OCI-LY3 (cell line): ENCODE data around the gene CYP46A1.

ENCODE experiments used
- H2AFZ ChIP-seq: fragments of 200-600, 300-600 bp; shearing (Covaris generic); 2 replicates; pipeline ENCODE4 v1.6.0; 2014; ENCODE audit warnings: antibody characterized with exemption, low read depth, low read length
- H3K27ac ChIP-seq: fragments of 200-600, 300-600 bp; sonication (generic); 2 replicates; pipeline ENCODE4 v1.5.1; 2014; ENCODE audit warnings: mild to moderate bottlenecking, low read length, moderate library complexity, mixed read lengths
- H3K27me3 ChIP-seq: fragments of 200-600, 300-600 bp; sonication (generic); 2 replicates; pipeline ENCODE4 v1.6.1; 2014; ENCODE audit warnings: low read depth, low read length, mixed read lengths
- H3K36me3 ChIP-seq: fragments of 200-600, 300-600 bp; sonication (generic); replicated peaks from 2 replicates; pipeline ENCODE3; 2014; ENCODE audit warnings: low read depth, low read length, mixed read lengths
- H3K4me1 ChIP-seq: fragments of 300-600, 200-600 bp; sonication (generic); 2 replicates; pipeline ENCODE4 v1.6.1; 2014; ENCODE audit warnings: low read length, mixed read lengths
- H3K4me2 ChIP-seq: fragments of 200-600, 300-600 bp; sonication (generic); 2 replicates; pipeline ENCODE4 v1.6.1; 2014; ENCODE audit warnings: low read length, mixed read lengths
- H3K4me3 ChIP-seq: fragments of 300-600, 200-600 bp; sonication (generic); 2 replicates; pipeline ENCODE4 v1.5.1; 2014; ENCODE audit warnings: antibody characterized with exemption, mild to moderate bottlenecking, low read length, moderate library complexity
- H3K79me2 ChIP-seq: fragments of 300-600, 200-600 bp; shearing (Covaris generic); 2 replicates; pipeline ENCODE4 v1.6.1; 2014; ENCODE audit warnings: mild to moderate bottlenecking, low read length, mixed read lengths
- H3K9ac ChIP-seq: fragments of 300-600, 200-600 bp; shearing (Covaris generic); 2 replicates; pipeline ENCODE4 v1.6.0; 2014; ENCODE audit warnings: mild to moderate bottlenecking, low read length, moderate library complexity
- H3K9me3 ChIP-seq: fragments of 200-600, 300-600 bp; shearing (Covaris generic); 2 replicates; pipeline ENCODE4 v1.6.1; 2014; ENCODE audit warnings: low read length, mixed read lengths; ENCODE audit not compliant: insufficient read depth
- H4K20me1 ChIP-seq: fragments of 200-600, 300-600 bp; sonication (generic); 2 replicates; pipeline ENCODE4 v1.6.1; 2016; ENCODE audit warnings: low read length, mixed read lengths; ENCODE audit not compliant: insufficient read depth
- EZH2phosphoT487 ChIP-seq: fragments of 200-600 bp; shearing (Covaris generic); IDR thresholded peaks from 2 replicates; pipeline ENCODE4 v1.6.1; 2018; ENCODE audit warnings: antibody characterized with exemption, mixed run types, low read depth
- TF ChIP-seq, protein P1 (sequence below): fragments of 200-600, 300-600 bp; sonication (generic); IDR thresholded peaks from 2 replicates; pipeline ENCODE4 v1.5.1; 2014; ENCODE audit warnings: antibody characterized with exemption, low read length, low read depth

Gene CYP46A1

DNA sequence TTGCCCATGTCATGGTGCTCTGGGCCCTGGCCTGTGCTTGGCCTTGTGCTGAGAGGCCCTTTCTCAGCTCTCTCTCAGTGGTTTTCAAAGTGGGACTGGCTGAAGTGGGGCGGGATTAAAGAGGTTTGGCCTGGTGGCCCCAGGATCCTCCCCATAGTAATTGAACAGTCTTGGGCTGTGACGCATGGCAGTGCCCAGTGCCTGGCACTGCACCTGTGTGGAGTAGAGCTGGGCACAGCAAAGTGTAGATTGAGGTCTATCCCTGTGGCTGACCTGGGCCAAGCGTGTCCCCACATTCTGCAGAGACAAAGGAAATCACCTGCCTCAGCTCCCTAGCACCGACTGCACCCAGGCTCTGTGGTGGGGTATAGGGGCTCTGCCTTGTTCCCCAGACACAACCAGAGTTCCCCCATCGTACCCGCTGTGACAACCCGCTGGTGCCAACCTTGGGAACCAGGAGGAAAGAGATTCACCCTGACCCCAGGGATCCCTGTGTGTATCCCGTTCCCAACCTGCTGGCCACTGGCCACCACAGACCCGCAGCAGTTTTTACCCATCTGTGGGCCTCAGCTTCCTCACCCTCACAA, 9.9 kb upstream of the CYP46A1 start:
- TF ChIP-seq, protein P1, sequence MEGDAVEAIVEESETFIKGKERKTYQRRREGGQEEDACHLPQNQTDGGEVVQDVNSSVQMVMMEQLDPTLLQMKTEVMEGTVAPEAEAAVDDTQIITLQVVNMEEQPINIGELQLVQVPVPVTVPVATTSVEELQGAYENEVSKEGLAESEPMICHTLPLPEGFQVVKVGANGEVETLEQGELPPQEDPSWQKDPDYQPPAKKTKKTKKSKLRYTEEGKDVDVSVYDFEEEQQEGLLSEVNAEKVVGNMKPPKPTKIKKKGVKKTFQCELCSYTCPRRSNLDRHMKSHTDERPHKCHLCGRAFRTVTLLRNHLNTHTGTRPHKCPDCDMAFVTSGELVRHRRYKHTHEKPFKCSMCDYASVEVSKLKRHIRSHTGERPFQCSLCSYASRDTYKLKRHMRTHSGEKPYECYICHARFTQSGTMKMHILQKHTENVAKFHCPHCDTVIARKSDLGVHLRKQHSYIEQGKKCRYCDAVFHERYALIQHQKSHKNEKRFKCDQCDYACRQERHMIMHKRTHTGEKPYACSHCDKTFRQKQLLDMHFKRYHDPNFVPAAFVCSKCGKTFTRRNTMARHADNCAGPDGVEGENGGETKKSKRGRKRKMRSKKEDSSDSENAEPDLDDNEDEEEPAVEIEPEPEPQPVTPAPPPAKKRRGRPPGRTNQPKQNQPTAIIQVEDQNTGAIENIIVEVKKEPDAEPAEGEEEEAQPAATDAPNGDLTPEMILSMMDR: no peak
- TF ChIP-seq EZH2phosphoT487: no peak
- Histone ChIP-seq H4K20me1 (no peaks in the 10 kb centered on the region), H3K27me3 (no peaks in the 10 kb centered on the region), H2AFZ (no peak overlapping the region), H3K9ac (no peak overlapping the region), H3K4me2 (no peak overlapping the region), H3K36me3 (no peaks in the 10 kb centered on the region), H3K27ac (no peak overlapping the region), H3K9me3 (no peaks in the 10 kb centered on the region; the same call in 1 of the 2 replicates), H3K4me1 (peaks cover 12% of the 10 kb centered on the region), H3K4me3 (no peak overlapping the region), H3K79me2 (no peaks in the 10 kb centered on the region)

DNA sequence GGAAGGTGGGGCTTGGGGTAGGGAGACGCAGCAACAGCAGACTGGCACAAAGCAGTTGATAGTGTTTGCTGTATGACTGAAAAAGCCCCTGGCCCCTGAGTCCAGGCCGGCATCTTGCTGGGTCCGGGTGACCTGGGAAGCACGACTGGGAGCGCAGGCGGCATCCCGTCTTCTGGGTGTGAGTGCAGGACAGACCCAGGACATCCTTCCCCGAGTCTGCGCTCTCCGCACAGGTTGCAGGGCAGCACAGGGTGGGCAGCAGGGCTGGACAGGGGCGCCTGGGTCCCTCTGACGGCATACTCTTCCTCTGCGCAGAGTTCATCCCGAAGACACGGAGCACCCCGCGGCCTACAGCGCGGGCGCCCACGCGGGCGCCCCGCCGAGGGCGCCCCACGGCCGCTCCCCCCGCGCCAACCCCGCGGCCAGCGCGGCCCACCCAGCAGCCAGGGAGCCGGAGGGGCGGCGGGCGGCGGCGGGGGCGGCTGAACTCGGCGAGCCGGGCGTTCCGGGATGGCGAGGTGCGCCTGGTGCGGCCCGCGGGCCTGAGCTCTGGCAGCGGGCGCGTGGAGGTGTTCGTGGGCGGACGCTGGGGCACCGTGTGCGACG, 9.2 kb upstream of the CYP46A1 start:
- H3K27ac ChIP-seq: no peak overlapping the region
- no peaks in the 10 kb centered on the region; the same call in 1 of the 2 replicates for H3K9me3 ChIP-seq
- H3K4me1 ChIP-seq: peaks cover 12% of the 10 kb centered on the region
- H3K27me3 ChIP-seq: no peaks in the 10 kb centered on the region
- H4K20me1 ChIP-seq: no peaks in the 10 kb centered on the region
- no peaks in the 10 kb centered on the region for H3K36me3 ChIP-seq
- TF ChIP-seq, protein P1: no peak
- TF ChIP-seq EZH2phosphoT487: no peak
- H2AFZ ChIP-seq: no peak overlapping the region
- no peak overlapping the region for H3K9ac ChIP-seq
- H3K79me2 ChIP-seq: no peaks in the 10 kb centered on the region
- H3K4me2 ChIP-seq: no peak overlapping the region
- H3K4me3 ChIP-seq: no peak overlapping the region

DNA sequence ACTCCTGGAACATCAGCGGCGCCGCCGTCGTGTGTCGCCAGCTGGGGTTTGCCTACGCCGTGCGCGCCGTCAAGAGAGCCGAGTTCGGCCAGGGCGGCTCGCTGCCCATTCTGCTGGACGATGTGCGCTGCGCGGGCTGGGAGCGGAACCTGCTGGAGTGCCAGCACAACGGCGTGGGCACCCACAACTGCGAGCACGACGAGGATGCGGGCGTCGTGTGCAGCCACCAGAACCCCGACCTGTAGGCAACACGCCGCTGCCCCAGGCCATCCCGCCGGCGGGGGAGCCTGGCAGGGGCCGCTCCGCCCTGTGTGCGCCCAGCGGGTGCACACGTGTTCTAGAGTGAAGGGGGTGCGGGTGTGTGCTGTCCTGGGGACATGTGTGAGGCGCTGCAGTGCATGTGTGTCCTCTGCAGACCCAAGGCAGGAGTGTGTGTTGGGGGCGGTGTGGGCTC, 8.7 kb upstream of the CYP46A1 start:
- H2AFZ ChIP-seq: no peak overlapping the region

DNA sequence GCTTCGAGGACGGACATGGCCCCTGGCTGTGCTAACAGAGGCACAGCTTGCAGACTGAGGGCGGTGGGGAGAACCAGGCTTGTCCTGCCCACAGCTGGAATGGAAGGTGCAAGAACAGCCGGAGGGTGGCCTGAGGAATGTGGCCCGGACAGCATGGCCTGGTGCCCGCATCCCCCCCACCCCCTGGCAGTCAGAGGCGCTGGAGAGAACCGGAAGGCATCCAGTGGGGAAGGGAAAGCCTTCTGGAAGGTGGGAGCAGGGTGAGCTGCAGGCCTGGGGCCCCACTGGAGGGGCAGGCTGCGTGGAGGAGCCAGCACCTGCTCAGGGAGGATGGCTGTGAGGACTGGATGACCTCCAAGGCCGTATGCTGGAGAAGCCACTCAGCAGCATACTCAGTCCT, 8.1 kb upstream of the CYP46A1 start:
- Histone ChIP-seq H2AFZ (no peak overlapping the region), H3K4me2 (no peak overlapping the region), H3K9ac (no peak overlapping the region), H3K9me3 (no peaks in the 10 kb centered on the region; the same call in 1 of the 2 replicates), H3K79me2 (no peaks in the 10 kb centered on the region), H3K36me3 (no peaks in the 10 kb centered on the region), H3K4me3 (no peak overlapping the region), H3K4me1 (peaks cover 12% of the 10 kb centered on the region), H3K27me3 (no peaks in the 10 kb centered on the region), H3K27ac (no peak overlapping the region), H4K20me1 (no peaks in the 10 kb centered on the region)
- TF ChIP-seq, protein P1: no peak
- TF ChIP-seq EZH2phosphoT487: no peak

More for the DNA sequence above, 8.7 kb upstream of the CYP46A1 start:
- Histone ChIP-seq H3K36me3 (no peaks in the 10 kb centered on the region), H3K9me3 (no peaks in the 10 kb centered on the region; the same call in 1 of the 2 replicates), H3K4me1 (peaks cover 12% of the 10 kb centered on the region), H3K79me2 (no peaks in the 10 kb centered on the region), H3K4me2 (no peak overlapping the region), H3K4me3 (no peak overlapping the region), H4K20me1 (no peaks in the 10 kb centered on the region), H3K27me3 (no peaks in the 10 kb centered on the region), H3K27ac (no peak overlapping the region), H3K9ac (no peak overlapping the region)
- TF ChIP-seq, protein P1: no peak
- no peak for TF ChIP-seq EZH2phosphoT487
